GM21423 (cell line): ENCODE results near the gene UBALD1.
A peak's percentile ranks its signal among the peaks of the same experiment; 100 is the strongest.

Experiments used
- ATAC-seq: cut with Tn5 transposase; IDR thresholded peaks from one replicate; pipeline ENCODE4 v1.9.1; 2021; ENCODE audit warnings: mild to moderate bottlenecking, moderate library complexity; ENCODE audit not compliant: unreplicated experiment

UBALD1 gene

GRCh38 chr16:4646773-4647643 lies 32.3 kb upstream of the UBALD1 start:
- ATAC-seq: no peak

GRCh38 chr16:4641895-4642294 lies 27.2 kb upstream of the UBALD1 start:
- ATAC-seq: no peak

GRCh38 chr16:4641306-4641687 lies 26.6 kb upstream of the UBALD1 start:
- ATAC-seq: no peak

GRCh38 chr16:4640572-4641305 lies 26.1 kb upstream of the UBALD1 start:
- ATAC-seq: no peak

GRCh38 chr16:4639899-4640509 lies 25.3 kb upstream of the UBALD1 start:
- no peak for ATAC-seq

- ATAC-seq: no peak
Measured at GRCh38 chr16:4637501-4638166, 22.9 kb upstream of the UBALD1 start.

GRCh38 chr16:4636196-4636595 lies 21.5 kb upstream of the UBALD1 start:
- ATAC-seq: no peak

- ATAC-seq: no peak
Measured at GRCh38 chr16:4634768-4635167, 20.1 kb upstream of the UBALD1 start.

GRCh38 chr16:4633910-4634635 lies 19.4 kb upstream of the UBALD1 start:
- no peak for ATAC-seq

- no peak for ATAC-seq
Measured at GRCh38 chr16:4631444-4631843, 16.8 kb upstream of the UBALD1 start.

- no peak for ATAC-seq
Measured at GRCh38 chr16:4628283-4628682, 13.6 kb upstream of the UBALD1 start.

GRCh38 chr16:4626396-4626795 lies 11.7 kb upstream of the UBALD1 start:
- no peak for ATAC-seq

GRCh38 chr16:4625560-4626159 lies 11.0 kb upstream of the UBALD1 start:
- no peak for ATAC-seq

- peak; percentile 46 for ATAC-seq
Measured at GRCh38 chr16:4624827-4625559, 10.3 kb upstream of the UBALD1 start.

GRCh38 chr16:4624015-4624826 lies 9.5 kb upstream of the UBALD1 start, which contains the start of gene MGRN1:
MGRN1 (plus strand) TSS chr16:4624826; CDS start chr16:4624961, 135 bp downstream.
- peak; percentile 74 for ATAC-seq

GRCh38 chr16:4623593-4623992 lies 8.9 kb upstream of the UBALD1 start:
- no peak for ATAC-seq

GRCh38 chr16:4618645-4619418 lies 4.1 kb upstream of the UBALD1 start:
- no peak for ATAC-seq

GRCh38 chr16:4617880-4618279 lies 3.2 kb upstream of the UBALD1 start:
- no peak for ATAC-seq
